DMS 273 (cell line): ENCODE results near the gene RHPN2.
A peak's percentile ranks its signal among the peaks of the same experiment; 100 is the strongest.

Source experiments
- DNase-seq: peaks from one replicate; lab custom pipeline; 2025; ENCODE audit not compliant: unreplicated experiment; lab: John Stamatoyannopoulos, UW

Gene RHPN2

DNA sequence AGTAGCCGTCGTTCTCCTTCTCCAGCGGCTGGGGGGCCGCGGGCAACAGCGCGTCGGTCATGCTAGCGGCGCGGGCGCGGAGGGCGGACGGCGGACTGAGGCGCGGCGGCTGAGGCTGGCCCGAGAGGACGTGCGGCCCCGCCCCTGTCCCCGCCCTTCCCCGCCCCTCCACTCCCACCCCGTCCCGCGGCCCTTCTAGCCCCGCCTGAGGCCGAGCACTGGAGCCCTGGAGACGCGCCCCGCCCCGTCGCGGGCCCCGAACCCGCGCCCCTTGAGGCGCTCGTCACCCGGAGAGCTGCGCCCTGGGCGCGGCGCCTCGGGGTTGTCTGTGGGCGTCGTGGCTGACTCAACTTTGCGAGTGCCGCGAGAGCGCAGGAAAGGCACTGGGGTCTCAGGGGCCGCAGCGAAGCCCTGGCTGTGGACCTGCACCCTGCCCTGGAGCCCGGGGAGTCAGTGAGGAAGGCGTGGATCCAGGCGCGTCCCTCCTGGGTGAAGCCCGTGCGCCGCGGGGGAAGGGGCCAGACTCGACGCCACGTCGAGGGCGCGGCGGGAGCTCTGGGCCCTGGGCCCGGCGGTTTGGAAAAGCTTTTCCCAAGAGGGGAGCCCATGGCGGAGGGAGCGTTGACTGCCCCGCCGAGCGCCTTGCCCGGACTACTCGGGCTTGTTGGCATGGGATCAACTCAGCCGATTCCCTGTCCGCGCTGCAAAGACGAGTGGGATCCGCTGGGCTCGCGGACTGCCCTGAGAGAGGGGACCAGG, at the start of gene RHPN2:
RHPN2 (minus strand) TSS at position 97 of the 759 bp plus-strand sequence; CDS start at position 61, 36 bp downstream.
- peak; percentile 87 for DNase-seq

DNA sequence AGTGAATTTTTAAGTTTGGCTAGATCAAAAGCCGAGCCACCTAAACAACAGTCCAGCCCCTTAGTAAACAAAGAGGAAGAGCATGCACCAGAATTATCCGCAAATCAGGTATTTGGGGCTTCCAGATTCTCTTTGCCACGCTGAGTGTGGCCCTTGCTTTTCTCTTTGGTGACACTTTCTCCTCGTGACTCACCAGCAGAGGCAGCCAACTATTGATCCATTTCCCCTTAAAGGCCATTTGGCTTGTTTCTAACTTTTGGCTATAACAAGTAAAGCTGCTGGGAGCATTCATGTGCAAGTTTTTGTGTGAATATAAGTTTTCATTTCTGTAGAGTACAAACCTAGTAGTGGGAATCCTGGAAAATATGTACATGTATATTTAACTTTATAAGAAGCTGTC, 49.6 kb upstream of the RHPN2 start:
- no peak for DNase-seq

- DNase-seq: no peak
These were observed 46.9 kb upstream of the RHPN2 start for GRCh38 chr19:33111587-33111986.

DNA sequence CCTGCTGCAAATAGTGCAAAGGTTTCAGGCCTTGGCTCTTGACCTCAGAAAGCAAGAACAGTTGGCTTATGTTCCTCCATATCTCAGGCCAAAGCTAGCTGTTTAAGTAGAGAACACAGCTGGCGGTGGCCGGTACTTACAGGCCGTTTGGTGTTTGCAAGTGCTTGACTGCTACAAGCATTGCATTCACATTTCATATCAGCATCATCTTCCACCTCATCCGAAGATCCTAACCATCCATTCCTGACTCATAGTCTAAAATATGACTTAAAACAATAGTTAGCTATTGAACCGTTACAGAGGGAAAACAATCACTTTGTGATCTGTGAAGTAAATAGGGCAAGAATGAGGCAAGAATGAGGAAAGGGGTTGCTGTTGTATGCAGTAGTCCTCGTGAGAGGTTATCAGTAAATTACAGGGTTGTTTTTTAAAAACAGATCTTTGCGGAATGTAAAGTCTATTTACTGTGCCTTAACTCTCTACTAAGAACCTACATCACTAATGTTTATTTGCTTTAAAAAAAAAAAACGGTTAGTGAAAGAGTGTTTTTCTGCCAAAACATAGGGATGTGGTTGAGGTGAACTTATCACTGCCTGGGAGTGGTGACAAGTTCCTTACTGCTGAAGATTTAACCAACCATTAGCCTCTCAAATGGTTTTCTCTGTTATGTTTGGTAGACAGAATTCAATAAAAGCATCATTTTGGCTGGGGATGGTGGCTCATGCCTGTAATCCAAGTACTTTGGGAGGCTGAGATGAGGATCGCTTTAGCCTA, 45.6 kb upstream of the RHPN2 start:
- DNase-seq: no peak

DNA sequence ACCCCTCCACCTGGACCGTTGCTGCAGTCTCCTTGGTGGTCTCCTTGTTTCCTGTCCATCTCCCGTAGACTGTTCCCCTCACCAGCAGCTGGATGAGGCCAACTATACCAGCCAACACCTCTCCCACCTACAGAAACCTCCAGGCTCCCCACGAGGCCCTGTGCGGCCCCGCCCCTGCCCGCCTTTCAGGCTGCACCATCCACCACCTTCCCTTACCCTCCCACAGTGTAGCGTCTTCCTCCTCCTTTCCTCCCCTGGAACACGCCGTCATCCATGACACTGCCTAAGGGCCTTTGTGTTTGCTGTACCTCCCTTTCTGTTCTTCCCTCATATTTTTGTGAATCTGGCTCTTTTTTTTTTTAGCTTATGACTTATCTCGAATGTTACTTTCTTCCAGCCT, 43.5 kb upstream of the RHPN2 start:
- DNase-seq: no peak

DNA sequence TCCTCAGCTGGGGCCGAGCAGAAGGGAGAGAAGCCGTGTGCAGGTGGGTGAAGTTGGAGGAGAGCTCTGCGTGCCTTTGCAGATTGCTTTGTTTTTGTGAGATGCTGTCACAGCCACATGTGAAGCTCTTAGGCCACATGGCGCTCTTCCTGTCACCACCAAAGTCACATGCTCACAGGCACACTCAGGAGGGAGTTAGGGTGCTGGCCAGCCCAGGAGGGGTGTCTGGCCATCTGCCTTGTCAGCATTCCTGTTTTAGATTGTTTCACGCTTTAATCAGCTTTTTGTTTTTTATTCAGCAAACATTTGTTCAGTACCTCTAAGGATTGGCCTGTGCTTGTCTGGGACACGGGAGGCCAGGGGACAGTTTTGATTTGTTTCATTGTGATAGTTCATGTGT, 38.2 kb upstream of the RHPN2 start:
- no peak for DNase-seq

DNA sequence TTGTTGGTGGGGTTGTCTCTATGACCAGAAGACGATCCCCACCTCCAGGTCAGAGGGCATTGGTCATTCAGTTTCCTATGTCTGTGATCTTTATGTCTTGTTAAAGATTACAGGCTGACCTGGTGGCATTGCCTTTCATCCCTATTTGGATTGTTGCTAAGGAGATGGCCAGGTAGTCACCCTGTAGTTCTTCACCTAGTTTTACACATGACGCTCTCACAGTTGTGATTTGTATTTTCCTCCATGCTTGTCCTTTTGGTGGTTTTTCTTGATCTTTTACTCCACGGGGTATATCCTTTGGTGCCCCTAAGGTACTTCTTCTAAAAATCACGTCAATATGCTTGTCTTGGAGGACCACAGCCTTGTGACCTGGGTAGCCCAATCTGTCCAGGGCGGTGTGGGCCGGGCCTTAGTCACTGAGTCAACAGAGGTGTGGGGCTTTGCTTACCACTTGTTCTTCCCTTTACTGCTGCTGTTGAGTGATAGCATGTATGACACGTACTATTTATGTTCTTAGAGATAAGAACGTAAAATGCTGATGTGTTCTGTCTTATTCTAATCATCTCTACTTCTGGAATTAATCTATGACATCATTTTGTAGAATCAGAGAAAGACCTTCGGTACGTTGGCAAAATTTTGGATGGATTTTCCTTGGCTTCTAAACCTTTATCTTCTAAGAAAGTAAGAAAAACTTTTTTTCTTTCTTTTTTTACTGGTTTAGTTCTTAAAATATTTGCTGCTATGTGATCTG, 36.4 kb upstream of the RHPN2 start:
- DNase-seq: no peak

DNA sequence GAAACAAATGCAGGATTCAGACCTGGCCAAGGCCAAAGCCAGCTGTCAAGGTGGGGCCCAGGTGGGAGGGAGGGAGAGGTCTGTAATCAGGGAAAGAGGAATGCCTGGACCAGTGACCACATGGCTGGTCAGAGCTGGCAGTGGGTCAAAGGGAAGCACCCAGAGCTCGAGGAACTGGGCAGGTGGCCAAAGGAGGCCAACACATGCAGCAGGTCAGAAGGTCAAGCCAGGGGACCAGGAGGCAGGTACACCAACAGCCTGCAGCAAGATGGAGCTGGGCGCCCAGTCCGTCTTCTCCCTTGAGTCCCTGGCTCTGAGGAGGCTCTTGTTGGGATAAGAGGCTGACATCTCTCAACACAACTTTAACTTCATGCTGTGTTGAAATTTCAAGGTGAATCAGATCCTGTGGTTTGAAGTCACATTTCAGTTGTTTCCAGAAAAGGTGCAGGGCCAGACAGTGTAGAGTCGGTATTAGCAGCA, 33.4 kb upstream of the RHPN2 start:
- DNase-seq: no peak

DNA sequence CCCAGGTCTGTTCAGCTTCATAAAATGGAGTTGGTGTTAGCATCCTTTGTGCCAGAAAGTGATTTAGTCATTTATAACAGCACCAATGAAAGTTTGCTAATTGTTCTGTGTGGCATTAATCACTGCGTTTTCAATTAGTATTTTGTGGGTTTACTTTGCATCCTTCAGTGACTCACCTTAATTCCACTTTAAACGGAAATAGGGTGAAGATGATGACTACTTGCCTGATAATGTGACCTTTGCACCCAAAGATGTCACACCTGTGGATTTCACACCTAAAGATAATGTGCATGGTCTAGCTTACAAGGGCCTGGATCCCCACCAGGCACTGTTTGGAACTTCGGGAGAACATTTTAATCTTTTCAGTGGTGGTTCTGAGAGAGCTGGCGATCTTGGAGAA, 31.3 kb upstream of the RHPN2 start:
- DNase-seq: no peak

DNA sequence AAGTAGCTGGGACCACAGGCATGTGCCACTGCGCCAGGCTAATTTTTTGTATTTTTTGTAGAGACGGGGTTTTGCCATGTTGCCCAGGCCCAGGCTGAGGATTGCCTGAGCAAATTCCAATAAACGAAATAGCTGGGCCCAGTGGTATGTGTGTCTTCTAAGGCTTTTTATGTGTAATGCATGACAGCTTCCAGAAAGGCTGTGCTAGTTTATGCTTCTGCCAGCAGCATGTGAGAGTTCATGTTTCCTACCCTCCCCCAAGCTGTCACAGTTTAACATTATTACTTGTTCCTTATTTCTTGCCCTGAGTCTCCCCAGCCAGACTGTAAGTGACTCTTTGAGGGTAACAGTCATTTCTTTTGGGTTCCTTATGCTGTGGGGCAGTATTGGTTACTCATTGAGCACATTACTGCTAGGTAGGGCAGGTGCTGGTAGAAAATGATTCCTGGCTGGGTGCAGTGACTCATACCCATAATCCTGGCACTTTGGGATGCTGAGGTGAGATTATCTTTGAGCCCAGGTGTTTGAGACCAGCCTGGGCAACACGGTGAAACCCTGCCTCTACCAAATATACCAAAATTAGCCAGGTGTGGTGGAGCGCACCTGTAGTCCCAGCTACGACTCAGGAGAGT, 29.9 kb upstream of the RHPN2 start:
- no peak for DNase-seq

DNA sequence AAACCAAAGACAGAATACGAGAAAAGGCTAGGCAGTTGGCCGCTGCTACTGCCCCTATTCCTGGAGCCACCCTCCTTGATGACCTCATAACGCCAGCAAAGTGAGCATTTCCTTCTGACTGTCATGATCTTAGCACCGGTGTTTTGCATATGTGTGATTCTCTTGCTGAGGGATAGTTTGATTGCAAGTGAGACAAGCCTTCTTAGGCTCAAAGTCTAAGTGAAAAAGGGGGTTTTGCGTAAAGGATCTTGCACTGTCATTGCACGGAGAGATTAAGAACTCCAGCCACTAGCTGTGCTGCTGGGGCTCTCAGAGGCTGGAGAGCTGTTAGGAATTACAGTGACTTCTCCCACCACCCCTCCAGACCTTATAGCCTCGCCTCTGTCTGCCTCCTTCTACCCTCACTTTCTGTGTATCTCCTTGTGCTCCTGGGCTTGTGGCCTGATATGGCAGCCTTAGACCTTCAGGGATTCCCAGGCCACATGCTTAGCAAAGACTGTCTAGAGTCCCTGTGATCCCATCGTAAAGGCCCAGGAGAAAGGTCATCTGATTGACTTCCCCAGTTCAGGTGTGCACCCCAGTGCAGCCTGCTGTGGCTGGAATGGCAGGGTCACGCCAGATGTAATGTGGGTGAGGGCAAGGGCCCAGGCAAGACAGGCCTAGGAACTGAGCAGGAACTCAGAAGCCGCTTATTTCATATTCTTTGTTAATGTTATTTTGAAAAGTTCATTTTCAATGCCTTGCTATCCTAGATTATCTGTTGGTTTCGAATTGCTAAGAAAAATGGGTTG, 28.9 kb upstream of the RHPN2 start:
- no peak for DNase-seq

DNA sequence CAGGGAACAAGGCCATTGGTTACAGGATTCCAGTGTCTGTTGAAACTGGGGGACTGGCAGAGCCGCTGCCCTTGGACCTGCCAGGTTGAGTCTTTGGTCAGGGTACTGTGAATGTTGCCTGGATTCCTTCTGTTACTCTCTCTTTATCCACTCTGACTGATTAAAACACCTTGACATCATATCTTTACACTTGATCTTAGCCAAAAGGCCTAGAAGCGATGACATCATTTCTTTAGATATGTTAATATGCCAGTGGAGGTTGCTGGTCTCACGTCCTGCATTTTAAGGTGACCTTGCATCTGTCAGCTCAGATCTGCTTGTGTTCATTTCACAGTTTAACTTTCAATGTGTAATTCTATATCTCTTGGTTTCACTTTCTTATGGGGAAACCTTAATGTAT, 25.5 kb upstream of the RHPN2 start:
- no peak for DNase-seq

- no peak for DNase-seq
These were observed 24.3 kb upstream of the RHPN2 start for GRCh38 chr19:33089010-33089409.

DNA sequence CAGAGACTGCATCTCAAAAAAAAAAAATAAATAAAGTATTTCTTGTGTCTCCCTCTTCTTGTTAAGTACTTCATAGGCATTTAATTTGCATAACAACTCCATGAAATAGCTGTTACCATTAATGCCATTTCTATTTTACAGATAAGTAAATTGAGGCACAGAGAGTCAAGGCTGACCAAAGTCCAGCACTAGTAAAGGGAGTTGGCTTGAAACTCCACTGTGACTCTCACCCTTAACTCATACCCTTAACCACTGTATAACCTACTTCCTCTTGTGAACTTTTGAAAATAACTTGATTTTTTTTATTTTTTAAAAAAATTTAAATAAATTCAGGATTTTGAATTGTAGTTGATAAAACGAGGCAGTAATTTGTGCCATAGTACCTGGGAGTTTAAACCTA, 22.3 kb upstream of the RHPN2 start:
- DNase-seq: no peak

DNA sequence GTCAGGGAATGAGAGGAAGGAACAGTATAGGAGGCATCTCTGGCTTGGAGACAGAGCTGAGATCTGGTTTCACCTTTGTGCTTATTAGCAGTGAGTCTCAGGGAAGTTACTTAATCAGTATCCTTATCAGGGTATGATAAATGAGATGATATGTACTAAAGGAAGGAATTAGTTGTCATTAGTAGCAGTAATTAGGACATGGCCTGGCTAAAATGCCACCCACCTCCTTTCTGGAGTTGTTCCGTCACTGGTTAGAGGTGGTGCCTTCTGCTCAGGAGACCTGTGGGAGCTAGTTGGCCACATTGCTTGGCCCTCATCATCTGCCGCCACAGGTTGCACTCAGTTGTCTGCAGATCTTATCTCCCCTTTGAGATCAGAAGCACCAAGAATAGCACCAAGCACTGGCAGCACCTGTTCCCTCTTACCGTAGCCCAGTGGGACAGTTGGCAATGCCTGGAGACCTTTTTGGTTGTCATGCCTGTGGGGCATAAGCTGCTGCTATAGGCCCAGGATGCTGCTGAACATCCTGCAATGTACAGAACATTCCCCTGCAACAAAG, 21.0 kb upstream of the RHPN2 start:
- DNase-seq: peak; percentile 53

DNA sequence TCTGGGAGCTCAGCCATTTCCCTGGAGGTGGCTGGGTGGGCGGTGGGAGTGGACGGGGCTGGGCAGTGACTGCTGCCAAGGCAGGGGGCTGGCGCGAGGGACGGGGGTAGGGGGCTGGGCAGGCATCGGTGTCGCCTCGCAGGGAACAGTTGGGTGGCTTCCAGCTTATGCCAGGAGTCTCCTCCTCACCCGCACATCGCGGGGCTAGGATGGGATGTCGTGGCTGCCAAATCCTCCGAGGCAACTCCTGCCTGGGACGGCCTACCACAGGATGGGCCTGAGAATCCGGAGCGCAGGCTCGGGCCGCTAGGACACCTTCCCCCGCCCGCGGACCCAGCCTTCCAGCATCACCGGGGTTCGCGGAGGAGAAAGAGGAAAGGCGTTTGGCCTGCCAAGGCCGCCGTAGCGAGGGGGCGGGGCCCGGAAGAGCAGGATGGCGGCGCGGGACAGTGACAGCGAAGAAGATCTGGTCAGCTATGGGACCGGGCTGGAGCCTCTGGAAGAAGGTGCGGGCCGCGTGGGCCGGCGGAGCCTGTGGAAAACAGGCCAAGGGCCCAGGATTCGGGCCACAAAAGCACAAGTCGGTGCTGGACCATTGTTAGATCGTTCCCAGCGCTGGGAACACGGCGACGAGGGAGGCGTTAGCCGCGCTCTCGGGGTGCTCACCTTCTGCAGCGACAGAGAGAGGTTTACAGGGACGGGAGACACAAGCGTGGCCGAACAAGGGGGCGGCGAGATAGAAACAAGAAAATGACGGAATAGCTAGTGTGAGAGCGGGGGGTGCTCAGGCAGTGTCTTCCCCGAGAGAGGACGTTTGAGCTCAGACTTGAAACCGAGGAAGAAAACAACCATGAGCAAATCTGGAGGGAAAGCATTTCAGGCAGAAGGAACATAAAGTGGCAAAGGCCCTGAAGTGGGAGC, 16.3 kb upstream of the RHPN2 start, which contains the start of gene GPATCH1:
GPATCH1 (plus strand) TSS at position 421 of the 921 bp plus-strand sequence; CDS start at position 434, 13 bp downstream.
- DNase-seq: peak; percentile 96

GRCh38 chr19:33075519-33075918, 10.8 kb upstream of the RHPN2 start:
- DNase-seq: no peak

GRCh38 chr19:33071887-33072286, 7.2 kb upstream of the RHPN2 start:
- no peak for DNase-seq

DNA sequence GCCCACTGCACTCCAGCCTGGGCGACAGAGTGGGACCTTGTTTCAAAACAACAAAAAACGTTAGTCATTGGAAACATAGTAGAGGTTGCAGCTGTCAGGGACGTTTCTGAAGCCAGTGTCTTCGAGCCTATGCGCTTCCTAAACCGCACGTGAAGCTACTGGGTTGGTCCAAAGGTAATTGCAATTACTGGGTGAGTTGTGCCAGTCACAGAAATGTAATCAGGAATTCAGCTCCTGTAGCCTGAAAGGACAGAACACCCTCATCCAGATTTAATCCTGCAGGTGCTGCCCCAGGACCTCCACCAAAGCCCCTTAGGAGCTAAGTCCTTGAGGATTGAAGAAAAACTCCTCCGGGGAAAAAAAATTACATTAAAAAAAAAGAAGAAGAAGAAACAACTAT, 2.4 kb upstream of the RHPN2 start:
- DNase-seq: no peak
